ENCODE measurements around the gene ABCA4.
A peak's percentile ranks its signal among the peaks of the same experiment; 100 is the strongest.

Gene ABCA4

DNA sequence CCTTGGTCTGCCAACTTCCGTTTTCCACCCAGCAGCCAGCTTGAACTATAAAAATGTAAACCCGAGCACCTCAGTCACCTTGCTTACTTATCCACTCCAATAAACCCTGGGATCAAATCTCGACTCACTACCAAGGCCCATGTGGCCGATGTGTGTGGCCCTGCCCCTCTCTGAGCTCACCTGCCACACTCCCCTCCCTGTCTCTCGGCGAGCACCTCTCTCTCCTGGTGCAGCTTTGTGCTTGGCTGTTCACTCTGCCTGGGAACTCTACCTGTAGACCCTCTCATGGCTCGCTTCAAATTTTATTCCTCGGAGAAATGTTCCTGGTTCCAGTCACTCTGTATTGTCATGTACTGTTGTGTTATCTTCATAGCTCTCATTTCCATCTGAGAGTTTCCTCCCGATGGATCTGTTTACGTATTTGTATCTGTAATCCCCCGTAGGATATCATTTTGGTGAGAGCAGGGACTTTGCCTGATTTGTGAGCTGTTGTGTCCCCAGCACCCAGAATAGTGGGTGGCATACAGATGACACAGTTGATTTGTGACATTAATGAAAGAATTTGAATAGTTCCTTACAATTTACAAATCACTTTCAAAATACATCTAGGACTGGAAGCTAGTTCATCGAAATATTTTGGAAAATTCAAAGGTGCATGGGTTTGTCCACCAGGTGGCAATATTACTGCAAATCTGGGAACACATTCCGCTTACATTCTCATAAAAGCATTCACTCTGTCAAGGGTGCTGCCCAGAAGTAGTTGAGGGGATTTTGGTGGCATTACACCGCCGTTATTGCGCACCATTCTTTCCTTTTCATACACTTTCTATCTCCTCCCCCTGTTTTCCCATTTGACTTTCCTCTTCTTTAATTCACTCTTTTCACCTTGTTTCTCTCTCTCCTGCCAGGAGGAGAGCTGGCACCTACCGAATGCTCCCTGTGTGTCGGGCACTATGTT, 95.3 kb downstream of the ABCA4 start:
- peak; percentile 1 for DNase-seq

DNA sequence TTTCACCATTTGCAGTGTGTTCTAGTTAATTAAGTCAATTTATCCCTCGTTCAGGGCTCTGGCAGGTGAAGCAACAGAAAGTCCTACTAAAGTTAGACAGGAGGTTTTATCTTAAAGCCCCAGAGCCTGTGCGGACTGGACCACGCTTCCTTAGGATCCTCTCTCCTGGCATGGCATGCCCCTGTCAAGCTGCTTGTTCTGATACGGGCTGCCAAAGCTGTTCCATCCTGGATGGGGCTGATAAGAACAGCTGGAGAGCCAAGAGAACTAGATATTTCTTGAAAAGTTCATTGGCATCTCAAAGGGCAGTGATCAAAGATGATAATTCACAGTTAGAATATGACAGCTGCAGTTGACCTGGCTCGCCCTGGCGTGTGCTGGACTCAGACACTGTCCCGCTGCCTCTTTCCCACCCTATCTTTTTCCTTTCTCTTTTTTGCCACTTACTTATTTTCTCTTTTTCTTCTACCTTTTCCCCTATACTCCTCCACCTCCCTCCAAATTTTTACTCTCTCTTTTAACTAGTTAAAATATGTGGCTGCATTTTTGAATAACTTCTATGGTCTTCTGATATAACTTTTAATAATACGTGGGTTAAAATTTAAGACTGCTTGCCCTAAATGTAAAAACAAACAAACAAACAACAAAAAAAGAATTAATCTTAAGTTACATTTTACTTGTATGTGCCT, 96.7 kb downstream of the ABCA4 start:
- no peak for DNase-seq

GRCh38 chr1:94022471-94023189, 98.3 kb downstream of the ABCA4 start:
- no peak for DNase-seq

DNA sequence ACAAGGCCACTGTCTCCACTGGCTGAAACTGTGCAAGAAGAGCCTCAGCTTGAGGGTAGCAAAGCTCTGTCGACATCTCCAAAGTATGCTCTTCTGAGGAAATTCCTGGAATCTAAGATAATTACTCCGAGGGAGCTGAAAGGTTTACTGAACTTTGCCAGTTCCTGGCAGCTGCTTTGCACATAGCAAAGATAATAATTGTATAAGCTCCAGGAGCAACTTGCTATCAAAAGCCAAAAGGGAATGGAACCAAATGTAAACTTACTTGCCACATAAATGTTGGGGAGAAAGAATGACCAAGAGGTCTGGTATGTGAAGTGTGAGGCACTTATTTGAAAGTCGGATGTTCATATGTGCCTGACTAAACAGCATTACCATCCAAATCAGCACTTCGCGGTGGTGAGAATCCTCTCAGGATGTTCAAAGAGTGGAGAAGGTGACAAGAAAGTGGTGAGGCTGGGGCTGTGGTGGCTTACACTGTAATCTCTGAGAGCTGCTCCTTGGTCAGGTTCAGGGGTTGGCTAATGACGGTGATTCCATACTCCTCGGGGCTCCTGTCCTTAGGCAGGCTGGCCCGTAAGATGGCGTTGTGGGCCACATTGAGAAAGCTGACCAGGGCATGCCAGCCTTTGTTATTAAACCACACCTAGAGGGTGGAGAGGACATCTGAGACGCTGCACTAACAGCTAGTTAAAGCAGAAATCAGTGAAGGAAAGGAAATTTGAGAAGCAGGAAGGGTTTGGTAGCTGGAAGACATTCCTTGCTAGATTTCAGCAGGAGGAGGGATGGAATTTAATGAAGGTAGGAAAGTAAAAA, 100.0 kb downstream of the ABCA4 start:
- DNase-seq, result no peak

DNA sequence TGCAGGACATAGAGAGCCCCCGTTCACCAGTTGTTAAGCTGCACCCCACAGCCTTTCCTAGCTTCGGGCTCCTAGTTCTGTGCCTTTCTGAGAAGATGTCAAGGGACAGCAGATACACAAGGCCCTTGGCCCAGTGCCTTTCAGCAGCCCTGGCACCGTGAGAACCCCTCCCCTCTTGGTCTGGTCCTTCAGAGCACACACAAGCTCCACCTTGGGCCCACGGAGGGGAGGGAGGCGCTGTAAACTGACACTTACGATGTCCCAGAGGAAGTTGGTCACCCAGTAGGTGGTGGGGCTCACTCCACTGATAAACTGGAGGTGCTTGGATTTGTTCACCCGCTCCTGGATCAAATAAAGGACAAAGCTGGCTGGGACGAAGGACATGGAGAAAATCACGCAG, 101.6 kb downstream of the ABCA4 start:
- DNase-seq, result no peak

GRCh38 chr1:94017155-94017829, 103.7 kb downstream of the ABCA4 start:
- no peak for DNase-seq

DNA sequence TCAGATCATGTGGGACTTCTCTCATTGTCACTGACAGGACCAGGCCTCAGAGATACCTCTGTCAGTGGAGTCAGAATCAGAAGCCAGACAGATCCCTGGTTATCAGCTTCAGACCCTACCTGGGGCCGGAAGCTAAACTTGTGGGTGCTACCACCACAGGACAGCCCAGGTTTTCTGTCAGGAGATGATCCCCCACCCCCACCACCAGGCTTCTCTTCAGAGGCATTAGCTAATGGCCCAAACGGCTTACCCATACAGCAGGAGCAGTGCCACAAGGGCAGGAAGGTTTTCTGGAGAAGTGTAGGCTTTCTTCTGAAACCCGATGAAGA, 105.5 kb downstream of the ABCA4 start:
- DNase-seq, result no peak

- DNase-seq, result no peak
These were observed 106.1 kb downstream of the ABCA4 start for GRCh38 chr1:94014635-94015488.

DNA sequence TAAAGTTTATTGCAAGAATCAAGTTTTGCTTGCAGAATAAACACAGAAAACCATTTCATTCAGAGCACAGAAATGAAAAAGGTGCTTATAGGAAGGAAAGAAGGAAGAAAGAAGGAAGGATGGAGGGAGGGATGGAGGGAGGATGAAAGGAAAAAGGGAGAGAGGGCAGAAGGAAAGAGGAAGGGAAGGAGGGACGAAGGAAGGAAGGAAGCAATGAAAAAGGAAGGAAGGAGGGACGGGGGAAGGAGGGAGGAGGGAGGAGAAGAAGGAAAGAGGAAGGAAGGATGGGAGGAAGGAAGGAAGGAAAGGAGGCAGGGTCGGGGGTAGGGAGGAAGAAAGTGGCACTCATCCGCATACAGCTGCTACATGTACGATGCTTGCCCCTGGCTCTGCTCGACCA, 106.9 kb downstream of the ABCA4 start:
- DNase-seq, result no peak

DNA sequence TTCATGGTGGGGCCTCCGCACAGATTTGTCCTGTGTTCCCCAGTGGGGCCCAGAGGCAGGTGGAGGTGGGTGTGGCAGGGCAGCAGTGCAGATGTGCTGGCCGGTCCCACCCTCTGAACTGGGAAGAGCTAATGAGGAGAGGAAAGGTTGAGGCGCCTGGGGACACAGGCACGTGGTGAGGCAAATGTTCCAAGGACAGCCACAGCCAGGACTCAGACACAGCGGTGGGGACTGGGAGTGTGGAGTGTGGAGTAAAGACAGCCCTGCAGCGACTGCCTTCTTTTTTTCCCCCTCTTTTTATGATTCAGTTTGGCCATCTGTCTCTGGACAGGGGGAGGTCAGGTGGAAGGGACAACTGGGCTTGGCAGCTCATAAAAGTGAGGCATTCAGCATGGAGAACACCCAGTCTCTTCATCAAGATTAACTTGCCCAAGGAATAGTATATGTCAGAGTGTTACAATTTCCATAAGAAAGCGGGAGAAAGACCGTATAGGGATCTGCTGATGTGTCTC, 107.5 kb downstream of the ABCA4 start:
- DNase-seq, result no peak

DNA sequence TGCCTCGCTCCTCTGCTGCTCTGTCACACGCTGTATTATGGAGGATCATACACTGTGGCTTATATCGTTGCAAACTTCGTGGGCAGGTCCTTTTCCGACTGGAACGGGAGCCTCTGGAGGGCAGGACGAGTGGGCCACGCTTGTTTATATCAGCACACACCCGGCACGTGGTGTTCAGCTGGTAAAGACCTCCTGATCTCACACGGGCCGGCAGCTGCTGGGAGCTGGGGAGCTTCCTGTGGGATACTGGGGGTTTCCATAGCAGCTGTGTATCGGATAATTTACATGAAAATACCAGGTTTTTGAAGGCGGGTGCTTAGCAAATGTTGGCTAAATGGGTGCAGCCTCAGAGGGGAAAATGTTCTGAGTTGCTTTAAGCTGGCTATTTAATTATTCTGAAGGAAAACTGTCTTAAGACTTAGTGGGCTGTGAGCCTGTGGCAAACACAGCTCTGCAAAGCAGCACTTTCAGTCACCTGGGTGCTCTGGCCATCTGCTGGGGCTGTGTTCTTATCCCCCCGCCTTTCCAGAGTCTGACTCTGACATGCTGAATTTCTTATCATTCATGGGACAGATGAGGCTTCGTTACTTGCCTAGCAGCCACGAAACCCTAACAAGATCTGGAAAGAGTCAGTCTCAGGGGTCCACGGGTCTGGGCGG, 108.1 kb downstream of the ABCA4 start:
- DNase-seq, result no peak

DNA sequence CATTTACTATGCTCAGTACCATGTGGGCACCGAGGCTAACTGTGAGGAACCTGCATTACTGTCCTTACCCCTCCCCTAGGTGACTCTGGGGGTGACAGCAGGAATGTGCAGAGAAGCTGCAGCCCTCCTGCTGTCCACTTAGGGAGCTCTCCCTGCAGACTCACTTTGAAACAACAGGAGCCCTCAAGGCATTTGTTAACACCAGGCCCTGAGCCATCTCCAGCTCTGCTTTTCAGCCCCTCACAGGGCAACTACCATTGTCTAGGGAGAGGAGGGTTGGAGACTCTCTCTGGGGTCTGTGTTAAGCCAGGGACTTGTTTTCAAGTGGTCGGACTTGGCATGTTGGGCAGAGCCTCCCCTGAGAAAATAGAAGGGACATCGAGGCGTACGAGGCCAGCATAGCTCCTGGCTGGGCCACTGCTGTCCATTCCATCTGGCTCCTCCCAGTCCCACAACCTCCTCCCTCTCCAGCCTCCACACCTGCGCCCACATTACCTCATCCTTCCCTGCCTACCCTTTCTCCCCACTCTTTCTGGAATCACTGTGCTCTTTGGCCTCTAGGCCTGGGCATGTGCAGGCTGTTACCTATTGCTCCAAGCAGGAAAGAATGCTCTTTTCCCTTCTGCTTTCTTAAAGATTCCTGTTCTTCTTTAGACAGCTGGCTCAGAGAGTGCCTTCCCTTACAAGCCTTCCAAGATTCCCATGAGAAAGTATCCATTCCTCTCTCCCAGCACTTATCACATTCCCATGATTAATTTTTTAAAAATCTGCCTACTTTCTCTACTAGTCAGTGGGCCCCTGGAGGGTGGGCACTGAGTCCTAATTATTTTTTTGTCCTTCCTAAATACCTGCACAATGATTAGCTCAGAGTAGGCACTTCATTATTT, 109.0 kb downstream of the ABCA4 start:
- DNase-seq, result no peak

DNA sequence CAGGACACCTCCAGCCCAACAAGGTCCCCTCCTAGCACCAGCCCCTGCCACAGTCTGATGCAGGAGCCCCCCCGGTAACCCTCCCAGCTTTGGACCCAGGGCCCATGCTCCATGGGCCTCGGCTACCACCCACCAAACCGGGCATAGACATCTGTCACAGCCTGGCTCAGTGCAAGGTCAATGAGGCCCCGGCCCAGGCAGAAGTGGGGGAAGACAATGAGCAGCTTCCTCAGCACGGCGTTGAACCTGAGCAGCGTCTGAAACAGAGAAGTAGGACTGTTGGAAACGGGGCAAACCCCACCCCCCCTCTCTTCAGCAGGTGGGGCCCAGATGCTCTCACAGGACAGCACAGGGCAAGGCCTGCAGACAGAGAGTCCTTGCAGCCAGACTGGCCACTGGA, 109.8 kb downstream of the ABCA4 start:
- no peak for DNase-seq

DNA sequence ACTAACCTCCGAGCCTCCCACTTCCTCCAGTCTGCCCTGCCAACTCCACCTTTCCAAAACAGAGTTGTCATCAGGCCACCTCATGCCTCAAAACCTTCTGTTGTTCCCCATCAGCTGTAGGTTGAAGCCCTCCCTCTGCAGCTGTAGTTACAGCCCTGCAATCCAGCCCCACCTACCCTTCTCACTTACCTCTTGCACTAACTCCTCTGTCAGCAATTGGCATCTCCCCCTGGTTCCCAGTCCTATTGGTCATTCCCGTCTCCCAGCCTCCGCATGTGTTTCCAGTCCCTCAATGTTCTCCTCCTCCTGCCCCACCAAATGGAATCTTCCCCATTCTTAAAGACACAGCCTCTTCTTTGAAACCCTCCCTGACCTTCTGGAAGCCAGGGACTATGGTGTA, 111.6 kb downstream of the ABCA4 start:
- DNase-seq, result no peak

GRCh38 chr1:94006604-94007003, 114.3 kb downstream of the ABCA4 start:
- no peak for DNase-seq

DNA sequence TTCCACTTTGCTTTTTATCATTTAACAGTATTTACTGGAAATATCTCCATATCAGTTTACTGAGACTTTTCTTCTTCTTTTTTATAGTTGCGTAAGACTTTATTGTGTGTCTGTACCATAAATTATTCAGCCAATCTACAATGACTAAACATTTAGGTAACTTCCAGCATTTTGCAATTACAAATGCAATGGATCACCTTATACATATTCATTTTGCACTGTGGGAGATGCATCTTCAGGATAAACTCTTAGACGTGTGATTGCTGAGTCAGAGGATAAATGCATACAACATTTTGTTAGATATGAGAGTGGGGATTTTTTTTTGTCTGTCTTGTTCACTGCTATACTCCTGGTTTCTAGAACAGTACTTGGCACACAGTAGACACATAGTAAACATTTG, 116.0 kb downstream of the ABCA4 start:
- no peak for DNase-seq

GRCh38 chr1:94002046-94002787, 118.7 kb downstream of the ABCA4 start:
- no peak for DNase-seq

- DNase-seq, result no peak
These were observed 119.4 kb downstream of the ABCA4 start for GRCh38 chr1:94001397-94002045.

Data from NCI-H187 treated with DMSO at 0.1 percent for 48 hours (cell line).